ENCODE data around the gene POLE. TPM values are rescaled to one million over a fixed set of nuclear protein-coding genes. Genes with fewer than 3 reads are reported as not detected.

POLE gene
- total RNA-seq, 1 experiment from 2014 or later: 32.8 TPM

GRCh38 chr12:132660996-132661395, 26.1 kb downstream of the POLE start:
- H3K36me3 ChIP-seq: peaks cover 95% of the 10 kb centered on the region
- H3K9me3 ChIP-seq (replicated peaks): no peaks in the 10 kb centered on the region
- H3K27ac ChIP-seq: no peak overlapping the region
- no peak for DNase-seq (ENCODE audit: low read depth in 1 of 2, low spot score in 2 of 2)
- no peaks in the 10 kb centered on the region for H3K27me3 ChIP-seq (replicated peaks)
- no peaks in the 10 kb centered on the region for H3K4me1 ChIP-seq (replicated peaks)
- no peak overlapping the region for H3K4me3 ChIP-seq

- no peak overlapping the region for H3K4me3 ChIP-seq
- peaks cover 94% of the 10 kb centered on the region for H3K36me3 ChIP-seq
- H3K9me3 ChIP-seq (replicated peaks): no peaks in the 10 kb centered on the region
- no peak for DNase-seq (ENCODE audit: low read depth in 1 of 2, low spot score in 2 of 2)
- H3K4me1 ChIP-seq (replicated peaks): no peaks in the 10 kb centered on the region
- no peaks in the 10 kb centered on the region for H3K27me3 ChIP-seq (replicated peaks)
- H3K27ac ChIP-seq: no peak overlapping the region
These were observed 27.1 kb downstream of the POLE start for GRCh38 chr12:132660052-132660451.

GRCh38 chr12:132659146-132659545, 28.0 kb downstream of the POLE start:
- Histone ChIP-seq H3K27ac (no peak overlapping the region), H3K9me3 (replicated peaks) (no peaks in the 10 kb centered on the region), H3K4me3 (no peak overlapping the region), H3K27me3 (replicated peaks) (no peaks in the 10 kb centered on the region), H3K36me3 (peaks cover 96% of the 10 kb centered on the region), H3K4me1 (replicated peaks) (no peaks in the 10 kb centered on the region)
- no peak for DNase-seq (ENCODE audit: low read depth in 1 of 2, low spot score in 2 of 2)

- no peak overlapping the region for H3K27ac ChIP-seq
- no peaks in the 10 kb centered on the region for H3K27me3 ChIP-seq (replicated peaks)
- no peaks in the 10 kb centered on the region for H3K4me1 ChIP-seq (replicated peaks)
- H3K4me3 ChIP-seq: no peak overlapping the region
- H3K9me3 ChIP-seq (replicated peaks): no peaks in the 10 kb centered on the region
- no peak for DNase-seq (ENCODE audit: low read depth in 1 of 2, low spot score in 2 of 2)
- H3K36me3 ChIP-seq: peaks cover 87% of the 10 kb centered on the region
These were observed 28.8 kb downstream of the POLE start for GRCh38 chr12:132658149-132658894.

- H3K9me3 ChIP-seq (replicated peaks): no peaks in the 10 kb centered on the region
These were observed 30.0 kb downstream of the POLE start for GRCh38 chr12:132657004-132657727.

GRCh38 chr12:132653567-132654290, 33.4 kb downstream of the POLE start:
- no peaks in the 10 kb centered on the region for H3K27me3 ChIP-seq (replicated peaks)
- no peak overlapping the region for H3K27ac ChIP-seq
- no peak overlapping the region for H3K4me3 ChIP-seq
- DNase-seq (ENCODE audit: low read depth in 1 of 2, low spot score in 2 of 2): no peak
- no peaks in the 10 kb centered on the region for H3K9me3 ChIP-seq (replicated peaks)
- H3K36me3 ChIP-seq: peaks cover 82% of the 10 kb centered on the region
- no peaks in the 10 kb centered on the region for H3K4me1 ChIP-seq (replicated peaks)

More at GRCh38 chr12:132657004-132657727, 30.0 kb downstream of the POLE start:
- no peak overlapping the region for H3K4me3 ChIP-seq
- H3K27me3 ChIP-seq (replicated peaks): no peaks in the 10 kb centered on the region
- peaks cover 85% of the 10 kb centered on the region for H3K36me3 ChIP-seq
- no peak for DNase-seq (ENCODE audit: low read depth in 1 of 2, low spot score in 2 of 2)
- H3K4me1 ChIP-seq (replicated peaks): no peaks in the 10 kb centered on the region
- H3K27ac ChIP-seq: no peak overlapping the region

DNA sequence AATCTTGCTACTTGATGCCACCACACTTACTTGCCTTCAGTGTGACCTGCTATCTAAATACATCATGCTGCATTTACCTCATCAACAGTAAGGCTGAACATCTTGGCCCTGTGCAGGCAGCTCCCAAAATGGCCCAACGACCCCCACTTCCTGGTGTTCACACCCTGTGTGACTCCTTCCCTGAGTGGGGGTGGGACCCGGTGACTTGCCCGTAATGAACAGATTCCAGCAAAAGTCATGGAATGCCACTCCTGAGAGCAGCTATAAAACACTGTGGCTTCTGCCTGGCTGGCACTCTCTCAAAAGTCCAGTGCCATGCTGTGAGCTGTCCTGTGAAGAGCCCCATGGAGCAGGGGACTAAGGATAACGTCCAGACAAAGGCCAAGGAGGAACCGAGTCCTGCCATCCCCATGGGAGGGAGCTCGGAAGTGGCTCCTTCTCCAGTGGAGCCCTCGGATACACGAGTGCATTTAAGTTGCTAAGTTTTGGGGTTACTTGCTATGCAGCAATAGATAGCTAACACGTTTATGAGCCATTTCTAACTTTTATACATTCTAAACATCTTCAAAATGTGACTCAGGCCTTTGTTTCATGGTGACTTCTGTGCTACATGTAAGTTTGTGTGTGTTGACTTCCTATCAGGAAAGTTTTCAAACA, 35.6 kb downstream of the POLE start:
- Histone ChIP-seq H3K27me3 (replicated peaks) (no peaks in the 10 kb centered on the region), H3K36me3 (peaks cover 77% of the 10 kb centered on the region), H3K9me3 (replicated peaks) (no peaks in the 10 kb centered on the region), H3K4me1 (replicated peaks) (no peaks in the 10 kb centered on the region), H3K4me3 (no peak overlapping the region), H3K27ac (no peak overlapping the region)
- DNase-seq (ENCODE audit: low read depth in 1 of 2, low spot score in 2 of 2): no peak

- Histone ChIP-seq H3K27me3 (replicated peaks) (no peaks in the 10 kb centered on the region), H3K9me3 (replicated peaks) (no peaks in the 10 kb centered on the region), H3K4me3 (no peak overlapping the region), H3K27ac (no peak overlapping the region), H3K36me3 (peaks cover 69% of the 10 kb centered on the region), H3K4me1 (replicated peaks) (no peaks in the 10 kb centered on the region)
- no peak for DNase-seq (ENCODE audit: low read depth in 1 of 2, low spot score in 2 of 2)
These were observed 37.8 kb downstream of the POLE start for GRCh38 chr12:132649226-132649945.

GRCh38 chr12:132648616-132649225, 38.4 kb downstream of the POLE start:
- Histone ChIP-seq H3K9me3 (replicated peaks) (no peaks in the 10 kb centered on the region), H3K36me3 (peaks cover 69% of the 10 kb centered on the region), H3K4me3 (no peak overlapping the region), H3K4me1 (replicated peaks) (no peaks in the 10 kb centered on the region), H3K27ac (no peak overlapping the region), H3K27me3 (replicated peaks) (no peaks in the 10 kb centered on the region)
- no peak for DNase-seq (ENCODE audit: low read depth in 1 of 2, low spot score in 2 of 2)

- Histone ChIP-seq H3K27me3 (replicated peaks) (no peaks in the 10 kb centered on the region), H3K36me3 (peaks cover 74% of the 10 kb centered on the region), H3K4me1 (replicated peaks) (no peaks in the 10 kb centered on the region), H3K27ac (no peak overlapping the region), H3K9me3 (replicated peaks) (no peaks in the 10 kb centered on the region), H3K4me3 (no peak overlapping the region)
- no peak for DNase-seq (ENCODE audit: low read depth in 1 of 2, low spot score in 2 of 2)
These were observed 39.3 kb downstream of the POLE start for GRCh38 chr12:132647858-132648257.

DNA sequence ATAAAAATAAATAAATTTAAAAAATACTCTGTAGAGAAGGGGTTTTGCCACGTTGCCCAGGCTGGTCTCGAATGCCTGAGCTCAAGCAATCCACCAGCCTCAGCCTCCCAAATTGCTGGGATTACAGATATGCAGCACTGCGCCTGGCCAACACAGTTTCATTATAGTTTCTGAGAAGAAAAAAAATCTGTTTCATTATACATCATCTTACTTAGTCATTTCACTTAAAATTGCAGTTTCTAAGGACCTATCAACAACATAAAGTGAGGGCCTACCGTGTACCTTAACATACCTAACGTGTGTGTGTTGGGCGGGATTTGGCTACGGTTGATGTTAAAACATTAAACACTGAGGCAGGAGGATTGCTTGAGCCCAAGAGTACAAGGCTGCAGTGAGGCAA, 40.3 kb downstream of the POLE start:
- DNase-seq (ENCODE audit: low read depth in 1 of 2, low spot score in 2 of 2): no peak
- Histone ChIP-seq H3K4me1 (replicated peaks) (no peaks in the 10 kb centered on the region), H3K4me3 (no peak overlapping the region), H3K36me3 (peaks cover 77% of the 10 kb centered on the region), H3K27me3 (replicated peaks) (no peaks in the 10 kb centered on the region), H3K9me3 (replicated peaks) (no peaks in the 10 kb centered on the region), H3K27ac (no peak overlapping the region)

- Histone ChIP-seq H3K27me3 (replicated peaks) (no peaks in the 10 kb centered on the region), H3K4me3 (no peak overlapping the region), H3K4me1 (replicated peaks) (no peaks in the 10 kb centered on the region), H3K36me3 (peaks cover 73% of the 10 kb centered on the region), H3K9me3 (replicated peaks) (no peaks in the 10 kb centered on the region), H3K27ac (no peak overlapping the region)
- DNase-seq (ENCODE audit: low read depth in 1 of 2, low spot score in 2 of 2): no peak
These were observed 44.0 kb downstream of the POLE start for GRCh38 chr12:132642846-132643835.

All from SJSA1 (cell line).